B cell (primary cell): Measurements from ENCODE around the gene CSMD2.

Source experiments
- CTCF ChIP-seq: fragments of 200-600 bp; IDR thresholded peaks from one replicate; pipeline ENCODE4 v1.8.0; 2022; ENCODE audit warnings: antibody characterized with exemption, mild to moderate bottlenecking
- EZH2 ChIP-seq: IDR thresholded peaks from 2 replicates; pipeline ENCODE4 v1.6.1; 2012; ENCODE audit warnings: borderline replicate concordance, low read depth, mild to moderate bottlenecking, moderate library complexity, low read length; ENCODE audit not compliant: insufficient read depth, poor library complexity, severe bottlenecking

- TF ChIP-seq CTCF (no peak), EZH2 (no peak)
Observed at GRCh38 chr1:33970148-33970825, 194.7 kb downstream of the CSMD2 start.
